GM18508 (cell line): ENCODE data around the gene RBM41.

Experiments used
- ATAC-seq: cut with Tn5 transposase; IDR thresholded peaks from one replicate; pipeline ENCODE4 v1.9.1; 2021; ENCODE audit warnings: moderate number of reproducible peaks; ENCODE audit not compliant: insufficient read depth, unreplicated experiment

The RBM41 gene

GRCh38 chrX:107047622-107048021 lies 71.0 kb downstream of the RBM41 start:
- no peak for ATAC-seq

GRCh38 chrX:107029752-107030151 lies 88.9 kb downstream of the RBM41 start:
- ATAC-seq, result no peak

GRCh38 chrX:107025545-107025944 lies 93.1 kb downstream of the RBM41 start:
- ATAC-seq, result no peak

- no peak for ATAC-seq
Measured at GRCh38 chrX:107014936-107015335, 103.7 kb downstream of the RBM41 start.
